Pulmonary artery endothelial cell (primary cell): ENCODE data around the gene PTPN3. TPM values are rescaled to one million over a fixed set of nuclear protein-coding genes. Genes with fewer than 3 reads are reported as not detected.
"Not testable (repeated sequence)": the region's sequence is repeated elsewhere in the genome, so short reads cannot be mapped to it uniquely, and the experiment has no call there.

Source experiments
- DNase-seq: peaks from one replicate; pipeline ENCODE4 v3.0.0-alpha.2; 2011; ENCODE audit warnings: low read depth, low spot score
- total RNA-seq: library from RNA; depleted of rRNA; stranded (reverse); fragments of >200 nt; gene quantifications from 2 replicates; pipeline ENCODE4 v1.2.3, GENCODE V29; 2014

The PTPN3 gene
- total RNA-seq, 1 donor from 2014 or later, result 1.1 TPM

- DNase-seq, result no peak
Measured at GRCh38 chr9:109401169-109401989, 96.7 kb downstream of the PTPN3 start.

- DNase-seq, result no peak
Measured at GRCh38 chr9:109399258-109399767, 98.8 kb downstream of the PTPN3 start.

GRCh38 chr9:109391176-109391575 is 106.9 kb downstream of the PTPN3 start:
- DNase-seq, result no peak

GRCh38 chr9:109387856-109388255 is 110.3 kb downstream of the PTPN3 start:
- DNase-seq, result no peak

- no peak for DNase-seq
Measured at GRCh38 chr9:109387206-109387605, 110.9 kb downstream of the PTPN3 start.

- no peak for DNase-seq
Measured at GRCh38 chr9:109385499-109385898, 112.6 kb downstream of the PTPN3 start.

- DNase-seq, result no peak
Measured at GRCh38 chr9:109383947-109384346, 114.2 kb downstream of the PTPN3 start.

GRCh38 chr9:109383356-109383755 is 114.8 kb downstream of the PTPN3 start:
- DNase-seq, result no peak

GRCh38 chr9:109382585-109382984 is 115.5 kb downstream of the PTPN3 start:
- no peak for DNase-seq

- no peak for DNase-seq
Measured at GRCh38 chr9:109382182-109382581, 115.9 kb downstream of the PTPN3 start.

GRCh38 chr9:109381011-109381729 is 116.9 kb downstream of the PTPN3 start:
- no peak for DNase-seq

GRCh38 chr9:109379513-109379912 is 118.6 kb downstream of the PTPN3 start:
- DNase-seq, result no peak

- no peak for DNase-seq
Measured at GRCh38 chr9:109378316-109378715, 119.8 kb downstream of the PTPN3 start.

- no peak for DNase-seq
Measured at GRCh38 chr9:109372246-109372645, 125.9 kb downstream of the PTPN3 start.

- no peak for DNase-seq
Measured at GRCh38 chr9:109371374-109371773, 126.7 kb downstream of the PTPN3 start.

- no peak for DNase-seq
Measured at GRCh38 chr9:109369285-109369684, 128.8 kb downstream of the PTPN3 start.

- no peak for DNase-seq
Measured at GRCh38 chr9:109360771-109361170, 137.3 kb downstream of the PTPN3 start.

- DNase-seq, result not testable (repeated sequence)
Measured at GRCh38 chr9:109358968-109359603, 139.0 kb downstream of the PTPN3 start.

GRCh38 chr9:109355564-109356297 is 142.4 kb downstream of the PTPN3 start:
- no peak for DNase-seq

GRCh38 chr9:109354190-109354589 is 143.9 kb downstream of the PTPN3 start:
- DNase-seq, result no peak

- DNase-seq, result no peak
Measured at GRCh38 chr9:109351032-109351431, 147.1 kb downstream of the PTPN3 start.
